Endothelial cell of umbilical vein (primary cell): ENCODE data around the gene NPAT. TPM values are rescaled to one million over a fixed set of nuclear protein-coding genes. Genes with fewer than 3 reads are reported as not detected.
"Not testable (repeated sequence)": the region's sequence is repeated elsewhere in the genome, so short reads cannot be mapped to it uniquely, and the experiment has no call there.

ENCODE experiments used
- BruUV-seq: library from RNA; stranded (reverse); fragments of 400-500 nt; replicated peaks from 2 replicates; lab custom pipeline; 2021; lab: Mats Ljungman, UMichigan
- CTCF ChIA-PET: fragments of 300-600, 350-600 bp; sonication (Branson Sonifier 250); formaldehyde crosslinking; loops from one replicate; lab custom pipeline; 2021; ENCODE audit warnings: antibody characterized with exemption, inconsistent platforms; lab: Charles Lee
- POLR2A ChIA-PET: fragments of 300-600, 350-600 bp; sonication (Branson Sonifier 250); formaldehyde crosslinking; loops from one replicate; lab custom pipeline; 2021; ENCODE audit warnings: antibody characterized with exemption, inconsistent platforms; lab: Charles Lee
- DNase-seq: peaks from one replicate; pipeline ENCODE4 v3.0.0-alpha.2; 2011; ENCODE audit warnings: low read depth, low spot score
- FAIRE-seq: peaks from 2 replicates; lab custom pipeline; 2011; peaks lifted over from hg19 to GRCh38; lab: Jason Lieb, UNC
- H2AFZ ChIP-seq: 2 replicates; pipeline ENCODE4 v1.6.0; 2012; ENCODE audit warnings: low read depth, low read length, control low read depth, inconsistent platforms
- H3K27ac ChIP-seq: 2 replicates; pipeline ENCODE4 v1.5.1; 2011; ENCODE audit warnings: low read depth, mild to moderate bottlenecking, control low read depth, low read length, moderate library complexity; ENCODE audit not compliant: insufficient read depth
- H3K27me3 ChIP-seq, 2 experiments: 2 replicates each; pipeline versions ENCODE4 v1.6.0 to v1.6.1; 2011; ENCODE audit warnings: low read length in 2 of 2, mixed read lengths in 1 of 2; ENCODE audit not compliant: control insufficient read depth in 2 of 2, insufficient read depth in 2 of 2
- H3K36me3 ChIP-seq, 2 experiments: 2 replicates in 1 of 2; 3 replicates in 1 of 2; pipeline ENCODE4 v1.5.1; 2011; ENCODE audit warnings: low read length in 2 of 2, mild to moderate bottlenecking in 1 of 2, moderate library complexity in 1 of 2; ENCODE audit not compliant: control insufficient read depth in 2 of 2, insufficient read depth in 2 of 2; ENCODE audit errors: extremely low read depth in 1 of 2
- H3K4me1 ChIP-seq: 3 replicates; pipeline ENCODE4 v1.5.1; 2011; ENCODE audit warnings: mild to moderate bottlenecking, low read length; ENCODE audit not compliant: control insufficient read depth, insufficient read depth; ENCODE audit errors: extremely low read depth
- H3K4me2 ChIP-seq: 2 replicates; pipeline ENCODE4 v1.6.1; 2011; ENCODE audit warnings: low read length, control low read depth, mixed read lengths; ENCODE audit not compliant: insufficient read depth
- H3K4me3 ChIP-seq, 3 experiments: fragments of 200-600 bp in 1 of 3; sonication (generic), shearing (Covaris generic) in 1 of 3; replicated peaks in 1 of 3; 2 replicates each; pipeline ENCODE4 v1.5.1; 2011 to 2016; ENCODE audit warnings: control low read depth in 3 of 3, low read length in 3 of 3, mild to moderate bottlenecking in 2 of 3, inconsistent platforms in 1 of 3, low read depth in 1 of 3, moderate library complexity in 1 of 3; ENCODE audit not compliant: insufficient read depth in 1 of 3
- H3K79me2 ChIP-seq: 2 replicates; pipeline ENCODE4 v1.6.0; 2012; ENCODE audit warnings: low read length, inconsistent platforms; ENCODE audit not compliant: control insufficient read depth, insufficient read depth
- H3K9ac ChIP-seq: replicated peaks from 2 replicates; pipeline ENCODE3; 2011; ENCODE audit warnings: low read length, control low read depth; ENCODE audit not compliant: insufficient read depth; ENCODE audit errors: extremely low read depth
- H3K9me1 ChIP-seq: replicated peaks from 3 replicates; pipeline ENCODE4 v1.6.0; 2011; ENCODE audit warnings: mild to moderate bottlenecking, low read length; ENCODE audit not compliant: control insufficient read depth, insufficient read depth; ENCODE audit errors: extremely low read depth
- H3K9me3 ChIP-seq: replicated peaks from 2 replicates; pipeline ENCODE4 v1.5.1; 2012; ENCODE audit warnings: low read length, inconsistent platforms; ENCODE audit not compliant: control insufficient read depth, insufficient read depth
- H4K20me1 ChIP-seq: replicated peaks from 2 replicates; pipeline ENCODE3; 2011; ENCODE audit warnings: mild to moderate bottlenecking, low read length; ENCODE audit not compliant: control insufficient read depth, insufficient read depth; ENCODE audit errors: extremely low read depth
- CTCF ChIP-seq, 2 donors: IDR thresholded peaks; 1 replicate in 1 of 2; 2 replicates in 1 of 2; pipeline ENCODE4 v1.5.1; 2011; ENCODE audit warnings: low read length in 2 of 2, mild to moderate bottlenecking in 2 of 2, moderate library complexity in 2 of 2, control low read depth in 1 of 2, inconsistent platforms in 1 of 2, low read depth in 1 of 2; ENCODE audit not compliant: insufficient read depth in 1 of 2; ENCODE audit errors: extremely low read depth in 1 of 2
- EZH2 ChIP-seq: IDR thresholded peaks from 2 replicates; pipeline ENCODE4 v1.6.1; 2012; ENCODE audit warnings: borderline replicate concordance, low read depth, mild to moderate bottlenecking, moderate library complexity, low read length, inconsistent platforms; ENCODE audit not compliant: severe bottlenecking
- dilution Hi-C: fragments of 300-500 bp; cut with MboI; formaldehyde crosslinking; loops from one replicate; pipeline ENCODE4 v1.15.0; 2019; ENCODE audit warnings: low sequenced_read_pairs; ENCODE audit not compliant: extremely low pct_ligation_motif_present
- intact Hi-C: fragments of 100-400 bp; cut with micrococcal nuclease; formaldehyde crosslinking; loops from one replicate; pipeline ENCODE4 v1.10.0; 2022
- polyA plus RNA-seq, 4 experiments: library from polyadenylated mRNA; depleted of rRNA in 3 of 4; stranded (reverse) in 3 of 4; unstranded in 1 of 4; fragments of >200 nt; gene quantifications; 2 replicates each; pipeline versions ENCODE4 v1.2.1 to v1.2.3, GENCODE V29; 2011 to 2012; ENCODE audit warnings: missing spikeins in 1 of 4
- total RNA-seq: library from RNA; stranded (reverse); gene quantifications from 2 replicates; pipeline ENCODE4 v1.2.3, GENCODE V29; 2021

Gene NPAT
- total and polyA plus RNA-seq, 2 donors (not counting 3 experiments of a cell fraction or from before 2014, with no cell fraction given), result 4.4 to 19.0 TPM

GRCh38 chr11:108120936-108121273 lies 101.5 kb downstream of the NPAT start:
- DNase-seq, H3K9ac ChIP-seq, H2AFZ ChIP-seq, BruUV-seq, H4K20me1 ChIP-seq, dilution Hi-C loops, POLR2A ChIA-PET, H3K36me3 ChIP-seq, H3K9me3 ChIP-seq, FAIRE-seq, H3K27me3 ChIP-seq, H3K9me1 ChIP-seq: not testable (repeated sequence)
- H3K4me2 ChIP-seq, result peak overlapping the region; percentile 90
- peaks cover 16% of the 10 kb centered on the region for H3K4me1 ChIP-seq
- H3K27ac ChIP-seq, result peak overlapping the region; percentile 2
- intact Hi-C loops, result loop anchor here (1.0 to 5.0 kb wide), 4 partner anchors 101 to 376 kb away; partner anchors contain the start of genes C11orf65, CUL5, NPAT and POGLUT3
- H3K79me2 ChIP-seq, result peaks cover 33% of the 10 kb centered on the region
- CTCF ChIA-PET, result interaction anchor here (0.7 to 4.5 kb wide), 3 partner anchors 102 to 528 kb away, joined by 3 to 144 read pairs (median 3); partner anchors contain the start of gene ATM
- peak overlapping the region in 2 of 3 experiments; percentile 60 to 85 for H3K4me3 ChIP-seq

- TF ChIP-seq EZH2 (no peak), CTCF (IDR thresholded peaks at IDR 0.05; ENCODE audit: extremely low read depth in 1 of 2, insufficient read depth in 1 of 2, low read depth in 1 of 2, low read length in 2 of 2) (peak; percentile 27 to 45)
- intact Hi-C loops, result loop anchor here (1.0 to 10.0 kb wide), 2 partner anchors 530 to 1577 kb away; no protein-coding TSS in a partner anchor
- no peak overlapping the region for H3K4me3 ChIP-seq
- no peak overlapping the region for H3K4me2 ChIP-seq
- ChIA-PET CTCF (interaction anchor here (0.6 to 4.5 kb wide), 39 partner anchors 9 to 1579 kb away, joined by 3 to 144 read pairs (median 4); partner anchors contain the start of genes ATM, C11orf65, CUL5 and DDX10), POLR2A (interaction anchor here (0.6 kb wide), 1 partner anchor 248 kb away, joined by 3 read pairs; no protein-coding TSS in a partner anchor)
- DNase-seq, result peak; percentile 64
- no peaks in the 10 kb centered on the region for H3K27me3 ChIP-seq
- no peak overlapping the region for H3K9ac ChIP-seq
- peak; percentile 80 for FAIRE-seq
- BruUV-seq, result no TSS peak
- peaks cover 7% of the 10 kb centered on the region for H3K4me1 ChIP-seq
- no peak overlapping the region for H2AFZ ChIP-seq
- dilution Hi-C loops, result no loop called here
- no peaks in the 10 kb centered on the region for H3K9me3 ChIP-seq
- H4K20me1 ChIP-seq, result no peaks in the 10 kb centered on the region
- no peak overlapping the region for H3K27ac ChIP-seq
- H3K9me1 ChIP-seq, result no peaks in the 10 kb centered on the region
- peaks cover 7% of the 10 kb centered on the region for H3K79me2 ChIP-seq
- H3K36me3 ChIP-seq, result no peaks in the 10 kb centered on the region
Observed at GRCh38 chr11:108117746-108118371, 104.6 kb downstream of the NPAT start.
